IMR-90 (cell line): ENCODE results near the gene ANKRD11. TPM values are rescaled to one million over a fixed set of nuclear protein-coding genes. Genes with fewer than 3 reads are reported as not detected.

Experiments
- ATAC-seq: fragments of 200-7000 bp; cut with Tn5 transposase; 2 replicates; pipeline ENCODE4 v1.9.1; 2020; ENCODE audit warnings: low read depth, mild to moderate bottlenecking, moderate library complexity
- BruUV-seq: library from RNA; stranded (reverse); fragments of 400-500 nt; replicated peaks from 2 replicates; lab custom pipeline; 2021; lab: Mats Ljungman, UMichigan
- CTCF ChIA-PET: fragments of 300-600 bp; formaldehyde crosslinking; extraction: SDS; loops from one replicate; lab custom pipeline; 2021; ENCODE audit warnings: antibody characterized with exemption; lab: Yijun Ruan, JAX
- POLR2A ChIA-PET: fragments of 300-600 bp; sonication (Branson Sonifier 250); formaldehyde crosslinking; loops from one replicate; lab custom pipeline; 2022; ENCODE audit warnings: antibody characterized with exemption; ENCODE audit not compliant: unreplicated experiment; lab: Charles Lee
- DNase-seq: peaks from one replicate; pipeline ENCODE4 v3.0.0; 2013
- H2AFZ ChIP-seq: replicated peaks from 2 replicates; pipeline ENCODE3; 2013; ENCODE audit warnings: low read length, mild to moderate bottlenecking; ENCODE audit not compliant: poor library complexity
- H2AK5ac ChIP-seq: 2 replicates; pipeline ENCODE4 v1.6.1; 2013; ENCODE audit warnings: low read depth, low read length, inconsistent platforms
- H2AK9ac ChIP-seq: replicated peaks from 2 replicates; pipeline ENCODE3; 2013; ENCODE audit warnings: mild to moderate bottlenecking, low read depth, low read length, moderate library complexity; ENCODE audit not compliant: poor library complexity
- H2BK120ac ChIP-seq: 2 replicates; pipeline ENCODE4 v1.6.1; 2013; ENCODE audit warnings: low read depth, low read length, inconsistent platforms
- H2BK15ac ChIP-seq: 3 replicates; pipeline ENCODE4 v1.6.1; 2013; ENCODE audit warnings: low read depth, low read length, inconsistent platforms
- H2BK20ac ChIP-seq: 2 replicates; pipeline ENCODE4 v1.6.1; 2013; ENCODE audit warnings: low read depth, mild to moderate bottlenecking, inconsistent platforms, low read length, moderate library complexity
- H2BK5ac ChIP-seq: 2 replicates; pipeline ENCODE4 v1.6.1; 2013; ENCODE audit warnings: mild to moderate bottlenecking, low read depth, low read length, inconsistent platforms; ENCODE audit not compliant: poor library complexity, severe bottlenecking
- H3K14ac ChIP-seq: replicated peaks from 2 replicates; pipeline ENCODE4 v1.6.1; 2013; ENCODE audit warnings: low read depth, low read length, inconsistent platforms
- H3K18ac ChIP-seq: 2 replicates; pipeline ENCODE4 v1.6.1; 2013; ENCODE audit warnings: low read depth, low read length, control low read depth
- H3K23ac ChIP-seq: 2 replicates; pipeline ENCODE4 v1.6.1; 2013; ENCODE audit warnings: low read depth, low read length, inconsistent platforms
- H3K27ac ChIP-seq: 2 replicates; pipeline ENCODE4 v1.5.1; 2013; ENCODE audit warnings: mild to moderate bottlenecking, control low read depth, low read length; ENCODE audit not compliant: insufficient read depth
- H3K27me3 ChIP-seq: 2 replicates; pipeline ENCODE4 v1.6.1; 2013; ENCODE audit warnings: low read length; ENCODE audit not compliant: control insufficient read depth, insufficient read depth
- H3K36me3 ChIP-seq: 2 replicates; pipeline ENCODE4 v1.6.1; 2013; ENCODE audit warnings: low read length, mixed read lengths; ENCODE audit not compliant: control insufficient read depth, insufficient read depth
- H3K4ac ChIP-seq: 2 replicates; pipeline ENCODE4 v1.6.1; 2013; ENCODE audit warnings: low read depth, low read length, inconsistent platforms
- H3K4me1 ChIP-seq: 2 replicates; pipeline ENCODE4 v1.6.1; 2013; ENCODE audit warnings: low read length, mixed read lengths; ENCODE audit not compliant: control insufficient read depth, insufficient read depth
- H3K4me2 ChIP-seq: 2 replicates; pipeline ENCODE4 v1.6.1; 2013; ENCODE audit warnings: low read depth, mild to moderate bottlenecking, control low read depth, low read length, moderate library complexity
- H3K4me3 ChIP-seq: 2 replicates; pipeline ENCODE4 v1.5.1; 2013; ENCODE audit warnings: low read depth, mild to moderate bottlenecking, control low read depth, low read length, moderate library complexity; ENCODE audit not compliant: insufficient read depth
- H3K56ac ChIP-seq: 2 replicates; pipeline ENCODE4 v1.6.1; 2013; ENCODE audit warnings: low read length, inconsistent platforms; ENCODE audit not compliant: insufficient read depth; ENCODE audit errors: extremely low read depth
- H3K79me1 ChIP-seq, 2 experiments: 2 replicates each; pipeline ENCODE4 v1.6.1; 2013; ENCODE audit warnings: low read length in 2 of 2, inconsistent platforms in 1 of 2, low read depth in 1 of 2
- H3K9ac ChIP-seq: 2 replicates; pipeline ENCODE4 v1.6.1; 2013; ENCODE audit warnings: low read depth, low read length, control low read depth
- H3K9me1 ChIP-seq: 2 replicates; pipeline ENCODE4 v1.6.1; 2013; ENCODE audit warnings: low read length, inconsistent platforms; ENCODE audit not compliant: insufficient read depth
- H3K9me3 ChIP-seq: 2 replicates; pipeline ENCODE4 v1.6.1; 2013; ENCODE audit warnings: low read length; ENCODE audit not compliant: control insufficient read depth, insufficient read depth
- H4K20me1 ChIP-seq: 2 replicates; pipeline ENCODE4 v1.6.1; 2013; ENCODE audit warnings: low read length, inconsistent platforms; ENCODE audit not compliant: insufficient read depth
- H4K5ac ChIP-seq: 2 replicates; pipeline ENCODE4 v1.6.1; 2013; ENCODE audit warnings: mild to moderate bottlenecking, low read depth, low read length, control low read depth
- H4K8ac ChIP-seq, 2 experiments: 2 replicates each; pipeline ENCODE4 v1.6.1; 2013; ENCODE audit warnings: low read depth in 2 of 2, low read length in 2 of 2, control low read depth in 1 of 2, inconsistent platforms in 1 of 2
- H4K91ac ChIP-seq: 2 replicates; pipeline ENCODE4 v1.6.1; 2013; ENCODE audit warnings: low read depth, low read length, inconsistent platforms; ENCODE audit not compliant: insufficient read depth
- BHLHE40 ChIP-seq: fragments of 150-350 bp; IDR thresholded peaks from 2 replicates; pipeline ENCODE4 v1.6.1; 2016; ENCODE audit warnings: mild to moderate bottlenecking, low read depth, low read length
- CEBPB ChIP-seq: IDR thresholded peaks from 2 replicates; pipeline ENCODE4 v1.6.1; 2012; ENCODE audit warnings: low read depth, low read length, improper control_type of control experiment
- CHD1 ChIP-seq: IDR thresholded peaks from 2 replicates; pipeline ENCODE4 v1.6.1; 2012; ENCODE audit warnings: low read depth, low read length, improper control_type of control experiment
- FOS ChIP-seq: fragments of 150-350 bp; IDR thresholded peaks from 2 replicates; pipeline ENCODE4 v1.6.1; 2016; ENCODE audit warnings: low read depth, low read length
- MAFK ChIP-seq: IDR thresholded peaks from 2 replicates; pipeline ENCODE4 v1.6.1; 2012; ENCODE audit warnings: low read depth, low read length, improper control_type of control experiment
- MAZ ChIP-seq: IDR thresholded peaks from 2 replicates; pipeline ENCODE4 v1.6.1; 2012; ENCODE audit warnings: low read depth, mild to moderate bottlenecking, low read length, improper control_type of control experiment, moderate library complexity, borderline replicate concordance
- NFE2L2 ChIP-seq: fragments of 150-350 bp; IDR thresholded peaks from 2 replicates; pipeline ENCODE4 v1.6.1; 2016; ENCODE audit warnings: low read depth, mild to moderate bottlenecking, low read length
- POLR2A ChIP-seq: IDR thresholded peaks from 2 replicates; pipeline ENCODE4 v1.6.1; 2012; ENCODE audit warnings: mild to moderate bottlenecking, low read depth, low read length
- RAD21 ChIP-seq: IDR thresholded peaks from 2 replicates; pipeline ENCODE4 v1.6.1; 2012; ENCODE audit warnings: low read length, improper control_type of control experiment
- RCOR1 ChIP-seq: IDR thresholded peaks from 2 replicates; pipeline ENCODE4 v1.6.1; 2012; ENCODE audit warnings: mild to moderate bottlenecking, low read length, improper control_type of control experiment; ENCODE audit not compliant: insufficient replicate concordance
- WGBS, 2 experiments: methylation state at CpG; one replicate each; pipeline versions ENCODE4 v1.1.5 to v1.1.7; 2013; ENCODE audit warnings: missing lambda C conversion rate in 2 of 2; ENCODE audit not compliant: insufficient read length in 1 of 2; ENCODE audit errors: extremely low coverage in 2 of 2; 5-methylcytosine and 5-hydroxymethylcytosine counted together
- dilution Hi-C: fragments of 300-500 bp; cut with HindIII; formaldehyde crosslinking; loops from one replicate; pipeline ENCODE4 v1.14.3; 2018; ENCODE audit warnings: low sequenced_read_pairs; ENCODE audit not compliant: unreplicated experiment
- in situ Hi-C: fragments of 300-500 bp; cut with MboI; formaldehyde crosslinking; loops from 3 replicates; pipeline ENCODE4 v1.14.3; 2019; ENCODE audit warnings: low sequenced_read_pairs, inconsistent platforms, mixed read lengths
- intact Hi-C: fragments of 100-400 bp; cut with micrococcal nuclease; formaldehyde crosslinking; loops from 2 replicates; pipeline ENCODE4 v1.10.0; 2022
- polyA plus RNA-seq, 3 experiments: library from polyadenylated mRNA; depleted of rRNA; stranded (reverse); fragments of >200 nt; gene quantifications; 2 replicates each; pipeline ENCODE4 v1.2.3, GENCODE V29; 2012; ENCODE audit warnings: low replicate concordance in 1 of 3
- total RNA-seq: library from RNA; depleted of rRNA; stranded (reverse); fragments of >200 nt; gene quantifications from 2 replicates; pipeline ENCODE4 v1.2.3, GENCODE V29; 2012
- TF ChIP-seq, protein P1 (sequence below): fragments of 150-350 bp; IDR thresholded peaks from 2 replicates; pipeline ENCODE4 v1.6.1; 2016; ENCODE audit warnings: low read depth, mild to moderate bottlenecking, low read length, moderate library complexity, borderline replicate concordance
- TF ChIP-seq, protein P2 (sequence below): fragments of 150-350 bp; IDR thresholded peaks from 2 replicates; pipeline ENCODE4 v1.6.1; 2017; ENCODE audit warnings: mild to moderate bottlenecking, antibody characterized with exemption, low read length, low read depth

The ANKRD11 gene
- total and polyA plus RNA-seq, 2 of the 4 experiments (the other 2 are of a cell fraction), result 46.8 to 71.9 TPM

DNA sequence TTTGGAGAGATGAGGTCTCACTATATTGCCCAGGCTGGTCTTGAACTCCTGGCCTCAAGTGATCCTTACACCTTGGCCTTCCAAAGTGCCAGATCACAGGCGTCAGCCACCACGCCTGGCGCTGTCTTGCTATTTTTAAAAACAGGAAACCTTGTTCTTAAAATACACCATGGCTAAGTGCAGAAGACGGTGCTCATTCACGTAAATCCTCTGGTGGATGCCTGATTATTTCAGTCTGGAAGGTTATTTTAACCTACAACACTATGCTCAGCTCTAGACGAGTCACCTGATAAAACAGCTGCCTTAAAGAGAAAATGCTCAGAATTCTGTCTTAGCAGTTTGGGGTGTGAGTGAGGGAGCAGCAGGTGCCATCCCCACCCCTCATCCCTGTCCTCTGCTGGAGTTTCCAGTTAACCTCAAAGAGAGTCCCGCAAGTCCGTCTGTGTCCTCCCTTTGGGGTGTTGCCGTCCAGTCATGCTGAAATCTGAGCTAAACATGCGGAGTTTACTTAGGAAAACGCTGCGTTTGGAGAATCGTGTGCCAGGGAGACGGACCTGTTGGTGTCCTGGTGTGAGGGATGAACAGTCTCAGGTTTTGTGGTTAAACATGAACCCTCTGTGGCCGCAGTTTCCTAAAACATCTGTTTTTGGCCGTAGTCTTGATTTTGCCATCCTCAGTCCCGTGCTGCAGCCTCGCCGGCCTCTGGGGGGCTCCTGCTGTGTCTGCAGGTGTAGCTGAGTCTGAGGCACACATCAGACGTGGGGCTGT, 35.0 kb upstream of the ANKRD11 start:
- H3K18ac ChIP-seq, result no peak overlapping the region
- TF ChIP-seq MAZ (no peak), FOS (no peak), RCOR1 (no peak), CHD1 (no peak), POLR2A (no peak), NFE2L2 (no peak), RAD21 (no peak), BHLHE40 (no peak), CEBPB (no peak), MAFK (no peak)
- TF ChIP-seq, protein P1, sequence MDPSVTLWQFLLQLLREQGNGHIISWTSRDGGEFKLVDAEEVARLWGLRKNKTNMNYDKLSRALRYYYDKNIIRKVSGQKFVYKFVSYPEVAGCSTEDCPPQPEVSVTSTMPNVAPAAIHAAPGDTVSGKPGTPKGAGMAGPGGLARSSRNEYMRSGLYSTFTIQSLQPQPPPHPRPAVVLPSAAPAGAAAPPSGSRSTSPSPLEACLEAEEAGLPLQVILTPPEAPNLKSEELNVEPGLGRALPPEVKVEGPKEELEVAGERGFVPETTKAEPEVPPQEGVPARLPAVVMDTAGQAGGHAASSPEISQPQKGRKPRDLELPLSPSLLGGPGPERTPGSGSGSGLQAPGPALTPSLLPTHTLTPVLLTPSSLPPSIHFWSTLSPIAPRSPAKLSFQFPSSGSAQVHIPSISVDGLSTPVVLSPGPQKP, result no peak
- TF ChIP-seq, protein P2, sequence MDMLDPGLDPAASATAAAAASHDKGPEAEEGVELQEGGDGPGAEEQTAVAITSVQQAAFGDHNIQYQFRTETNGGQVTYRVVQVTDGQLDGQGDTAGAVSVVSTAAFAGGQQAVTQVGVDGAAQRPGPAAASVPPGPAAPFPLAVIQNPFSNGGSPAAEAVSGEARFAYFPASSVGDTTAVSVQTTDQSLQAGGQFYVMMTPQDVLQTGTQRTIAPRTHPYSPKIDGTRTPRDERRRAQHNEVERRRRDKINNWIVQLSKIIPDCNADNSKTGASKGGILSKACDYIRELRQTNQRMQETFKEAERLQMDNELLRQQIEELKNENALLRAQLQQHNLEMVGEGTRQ, result no peak
- POLR2A ChIA-PET, result no interaction called here
- peaks cover 34% of the 10 kb centered on the region for H4K20me1 ChIP-seq
- no peak overlapping the region for H4K5ac ChIP-seq
- no peak overlapping the region for H4K8ac ChIP-seq
- H4K91ac ChIP-seq, result no peak overlapping the region
- ATAC-seq (no peak), DNase-seq (no peak)
- 89% methylated on average over 8 of the region's 20 CpGs; no CpG with 5 or more reads in 1 of the 2 experiments for WGBS, 2 experiments
- no peak overlapping the region for H3K23ac ChIP-seq
- H3K4me2 ChIP-seq, result no peak overlapping the region
- H2BK120ac ChIP-seq, result no peak overlapping the region
- in situ Hi-C loops, result no loop called here
- no peak overlapping the region for H2AK9ac ChIP-seq
- no peak overlapping the region for H2AFZ ChIP-seq
- H3K79me1 ChIP-seq, result peaks cover 20 to 73% of the 10 kb centered on the region in 2 experiments
- peaks cover 75% of the 10 kb centered on the region for H3K36me3 ChIP-seq
- no peaks in the 10 kb centered on the region for H3K4me1 ChIP-seq
- no peak overlapping the region for H2BK5ac ChIP-seq
- no peaks in the 10 kb centered on the region for H3K27me3 ChIP-seq
- no peak overlapping the region for H3K9ac ChIP-seq
- dilution Hi-C loops, result no loop called here
- H3K14ac ChIP-seq, result no peak overlapping the region
- no peaks in the 10 kb centered on the region for H3K9me3 ChIP-seq
- no peak overlapping the region for H2AK5ac ChIP-seq
- CTCF ChIA-PET, result no interaction called here
- H3K9me1 ChIP-seq, result no peaks in the 10 kb centered on the region
- intact Hi-C loops, result no loop called here
- no TSS peak for BruUV-seq
- no peak overlapping the region for H3K27ac ChIP-seq
- H3K56ac ChIP-seq, result no peak overlapping the region
- no peak overlapping the region for H3K4ac ChIP-seq
- no peak overlapping the region for H3K4me3 ChIP-seq
- no peak overlapping the region for H2BK20ac ChIP-seq
- H2BK15ac ChIP-seq, result no peak overlapping the region
